ENCODE measurements around the gene EVA1A.
A peak's percentile ranks its signal among the peaks of the same experiment; 100 is the strongest.

EVA1A gene

GRCh38 chr2:75589391-75590105, 28.8 kb upstream of the EVA1A start:
- DNase-seq, result no peak

GRCh38 chr2:75587954-75588587, 27.3 kb upstream of the EVA1A start:
- peak; percentile 83 for DNase-seq

GRCh38 chr2:75586971-75587370, 26.2 kb upstream of the EVA1A start:
- no peak for DNase-seq

- peak; percentile 43 for DNase-seq
Measured at GRCh38 chr2:75582840-75583239, 22.1 kb upstream of the EVA1A start.

- DNase-seq, result no peak
Measured at GRCh38 chr2:75580606-75581005, 19.9 kb upstream of the EVA1A start.

- DNase-seq, result no peak
Measured at GRCh38 chr2:75580156-75580555, 19.4 kb upstream of the EVA1A start.

- DNase-seq, result no peak
Measured at GRCh38 chr2:75579186-75579585, 18.4 kb upstream of the EVA1A start.

- DNase-seq, result no peak
Measured at GRCh38 chr2:75577280-75577679, 16.5 kb upstream of the EVA1A start.

GRCh38 chr2:75574106-75574505, 13.4 kb upstream of the EVA1A start:
- peak; percentile 40 for DNase-seq

GRCh38 chr2:75573145-75573878, 12.6 kb upstream of the EVA1A start:
- no peak for DNase-seq

GRCh38 chr2:75571730-75572430, 11.1 kb upstream of the EVA1A start:
- no peak for DNase-seq

GRCh38 chr2:75570948-75571729, 10.4 kb upstream of the EVA1A start:
- DNase-seq, result no peak

GRCh38 chr2:75570024-75570947, 9.5 kb upstream of the EVA1A start:
- DNase-seq, result no peak

- DNase-seq, result no peak
Measured at GRCh38 chr2:75569546-75569945, 8.8 kb upstream of the EVA1A start.

- no peak for DNase-seq
Measured at GRCh38 chr2:75568174-75568573, 7.4 kb upstream of the EVA1A start.

- peak; percentile 56 for DNase-seq
Measured at GRCh38 chr2:75565472-75566462, 5.0 kb upstream of the EVA1A start.

GRCh38 chr2:75564713-75565359, 4.1 kb upstream of the EVA1A start:
- no peak for DNase-seq

- no peak for DNase-seq
Measured at GRCh38 chr2:75564026-75564688, 3.4 kb upstream of the EVA1A start.

GRCh38 chr2:75563591-75563990, 2.9 kb upstream of the EVA1A start:
- no peak for DNase-seq

Data from EL (cell line).